Subcutaneous adipose tissue (tissue), 4 donors: ENCODE data around the gene CATSPER3. TPM values are rescaled to one million over a fixed set of nuclear protein-coding genes. Genes with fewer than 3 reads are reported as not detected.

Source experiments
- total RNA-seq, 4 donors: library from RNA; depleted of rRNA; stranded (reverse); fragments of >200 nt; gene quantifications; one replicate each; pipeline ENCODE4 v1.1.0, GENCODE V29; 2016
- TF ChIP-seq, protein P1 (sequence below): fragments of 450-650 bp; IDR thresholded peaks from one replicate; pipeline ENCODE4 v1.5.1; 2016; ENCODE audit warnings: low read depth, mild to moderate bottlenecking, control low read depth, antibody characterized with exemption, moderate library complexity

Gene CATSPER3
- total RNA-seq, 4 donors from 2014 or later: 0.34 to 0.98 TPM; not detected in 2

DNA sequence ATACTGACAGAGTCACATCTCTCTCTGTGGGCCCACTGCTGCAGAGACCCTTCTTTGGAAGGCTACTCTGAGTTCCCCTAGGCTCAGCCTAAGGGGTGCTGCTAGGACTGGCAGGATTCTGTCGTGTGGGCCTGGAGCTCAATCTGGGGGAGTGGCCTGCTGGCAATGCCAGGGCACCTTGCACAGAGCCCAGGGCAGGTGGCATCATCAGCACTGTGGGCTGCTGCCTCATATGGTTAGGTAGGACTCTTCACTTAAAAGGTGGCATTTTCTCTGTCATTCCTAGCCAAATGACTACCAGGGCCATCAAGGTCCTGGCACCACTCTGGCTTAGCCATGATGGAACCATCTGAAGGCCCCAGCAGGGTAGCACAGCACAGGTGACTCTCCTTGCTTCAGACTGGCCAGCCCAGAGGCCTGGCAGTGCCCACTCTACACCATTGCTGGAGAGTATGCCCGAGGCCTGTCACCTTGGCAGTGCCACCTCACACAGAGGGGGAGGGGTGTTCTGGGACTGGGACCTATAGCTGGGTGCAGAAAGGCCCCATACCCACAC, 44.4 kb downstream of the CATSPER3 start:
- TF ChIP-seq, protein P1, sequence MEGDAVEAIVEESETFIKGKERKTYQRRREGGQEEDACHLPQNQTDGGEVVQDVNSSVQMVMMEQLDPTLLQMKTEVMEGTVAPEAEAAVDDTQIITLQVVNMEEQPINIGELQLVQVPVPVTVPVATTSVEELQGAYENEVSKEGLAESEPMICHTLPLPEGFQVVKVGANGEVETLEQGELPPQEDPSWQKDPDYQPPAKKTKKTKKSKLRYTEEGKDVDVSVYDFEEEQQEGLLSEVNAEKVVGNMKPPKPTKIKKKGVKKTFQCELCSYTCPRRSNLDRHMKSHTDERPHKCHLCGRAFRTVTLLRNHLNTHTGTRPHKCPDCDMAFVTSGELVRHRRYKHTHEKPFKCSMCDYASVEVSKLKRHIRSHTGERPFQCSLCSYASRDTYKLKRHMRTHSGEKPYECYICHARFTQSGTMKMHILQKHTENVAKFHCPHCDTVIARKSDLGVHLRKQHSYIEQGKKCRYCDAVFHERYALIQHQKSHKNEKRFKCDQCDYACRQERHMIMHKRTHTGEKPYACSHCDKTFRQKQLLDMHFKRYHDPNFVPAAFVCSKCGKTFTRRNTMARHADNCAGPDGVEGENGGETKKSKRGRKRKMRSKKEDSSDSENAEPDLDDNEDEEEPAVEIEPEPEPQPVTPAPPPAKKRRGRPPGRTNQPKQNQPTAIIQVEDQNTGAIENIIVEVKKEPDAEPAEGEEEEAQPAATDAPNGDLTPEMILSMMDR: no peak

DNA sequence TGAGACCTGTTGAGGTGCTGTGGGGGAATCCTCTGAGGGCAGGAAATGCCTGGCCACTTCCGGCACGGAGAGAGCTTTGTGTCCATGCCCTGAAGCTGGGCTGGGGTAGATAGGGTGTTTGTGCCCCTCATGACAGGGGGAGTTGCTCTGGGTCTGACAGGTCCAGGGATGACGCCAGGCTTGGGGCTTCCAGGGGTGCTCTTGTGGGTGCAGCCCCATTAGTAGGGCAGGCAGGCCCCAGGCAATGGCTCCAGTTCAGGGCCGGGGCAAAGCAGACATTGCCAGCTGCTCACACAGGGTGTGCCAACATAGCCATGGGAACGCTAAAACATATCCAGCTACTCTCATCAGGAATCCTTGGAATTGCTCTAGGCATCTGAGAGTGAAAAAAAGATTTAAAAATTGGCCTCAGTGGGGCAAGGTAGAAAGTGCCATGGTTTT, 45.3 kb downstream of the CATSPER3 start:
- TF ChIP-seq, protein P1: no peak

DNA sequence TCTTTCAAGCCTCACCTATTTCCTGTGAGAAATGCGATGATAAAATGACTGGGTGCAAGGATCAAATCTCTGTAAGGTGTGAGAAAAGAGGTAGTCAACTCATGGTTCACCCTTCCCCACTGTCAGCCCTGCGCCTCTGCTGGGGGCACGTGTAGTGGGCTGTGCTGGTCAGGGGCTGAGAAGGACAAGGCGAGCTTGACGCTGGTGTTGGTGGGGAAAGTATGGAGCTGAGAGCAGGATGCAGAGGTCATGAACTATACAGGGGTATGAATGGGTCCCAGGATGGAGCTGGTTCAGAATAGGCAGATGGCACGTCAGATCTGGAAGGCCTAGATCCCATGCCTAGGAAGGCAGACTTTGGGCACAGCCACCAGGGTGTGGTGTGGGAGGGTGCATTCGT, 45.7 kb downstream of the CATSPER3 start:
- TF ChIP-seq, protein P1: no peak

DNA sequence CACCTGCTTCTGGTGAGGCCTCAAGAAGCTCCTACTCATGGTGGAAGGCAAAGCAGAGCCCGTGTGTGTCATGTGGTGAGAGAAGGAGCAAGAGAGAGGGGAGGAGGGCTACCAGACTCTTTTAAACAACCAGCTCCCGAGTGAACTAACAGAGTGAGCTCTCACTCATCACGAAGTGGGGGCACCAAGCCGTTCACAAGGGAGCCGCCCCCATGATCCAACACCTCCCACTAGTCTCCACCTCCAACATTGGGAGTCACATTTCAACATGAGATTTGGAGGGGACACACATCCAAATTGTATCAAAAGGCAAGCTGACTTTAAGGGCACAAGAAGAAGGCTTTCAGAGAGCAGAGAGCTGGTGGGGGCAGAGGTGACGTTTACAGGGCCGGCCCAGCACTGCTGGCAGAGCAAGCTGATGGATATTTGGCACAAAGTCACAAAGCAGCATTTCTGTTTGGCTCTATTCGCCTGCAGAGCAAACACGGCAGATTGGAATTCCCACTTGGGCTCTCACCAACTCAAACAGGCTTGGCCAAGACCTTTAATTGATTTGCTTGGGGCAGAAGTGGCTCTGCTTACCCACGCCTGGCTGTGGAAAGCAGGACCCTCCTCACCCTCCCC, 46.4 kb downstream of the CATSPER3 start:
- TF ChIP-seq, protein P1: no peak

DNA sequence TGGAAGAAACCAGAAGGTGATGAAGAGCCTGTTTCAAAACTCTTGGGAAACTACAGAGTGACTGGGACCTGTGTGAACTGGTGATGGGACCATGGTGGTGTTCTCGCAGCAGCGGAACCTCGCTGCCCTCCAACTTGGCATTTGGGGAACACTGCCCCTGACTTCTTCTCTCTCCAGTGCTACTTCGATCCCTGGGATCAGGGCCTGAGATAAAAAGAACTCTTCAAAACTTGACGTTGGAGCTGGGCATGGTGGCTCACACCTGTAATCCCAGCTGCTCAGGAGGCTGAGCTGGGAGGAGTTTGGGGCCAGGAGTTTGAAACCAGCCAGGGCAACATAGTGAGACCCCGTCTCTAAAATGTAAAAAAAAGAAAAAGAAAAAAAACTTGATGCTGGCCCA, 48.2 kb downstream of the CATSPER3 start:
- TF ChIP-seq, protein P1: no peak

DNA sequence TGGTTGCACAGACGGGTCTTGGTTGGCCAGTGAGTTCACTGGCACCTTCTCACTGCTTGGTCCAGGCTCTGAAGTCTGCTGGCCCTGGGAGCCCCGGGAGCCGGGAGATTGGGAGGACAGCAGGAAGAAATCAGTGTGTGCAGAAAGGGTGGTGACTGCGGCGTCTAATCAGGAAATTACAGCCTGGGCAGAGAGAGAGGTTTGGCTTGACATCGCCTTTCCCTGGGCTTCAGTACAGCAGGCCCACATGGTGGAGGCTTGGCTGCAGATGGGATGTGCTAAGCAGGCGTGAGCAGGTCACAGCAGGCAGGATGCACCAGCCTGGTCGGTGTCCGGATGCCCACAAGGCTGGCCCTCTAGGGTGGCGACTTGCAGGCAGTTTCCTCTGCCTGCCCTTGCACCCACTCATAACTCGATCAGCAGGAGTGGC, 49.2 kb downstream of the CATSPER3 start:
- TF ChIP-seq, protein P1: no peak

DNA sequence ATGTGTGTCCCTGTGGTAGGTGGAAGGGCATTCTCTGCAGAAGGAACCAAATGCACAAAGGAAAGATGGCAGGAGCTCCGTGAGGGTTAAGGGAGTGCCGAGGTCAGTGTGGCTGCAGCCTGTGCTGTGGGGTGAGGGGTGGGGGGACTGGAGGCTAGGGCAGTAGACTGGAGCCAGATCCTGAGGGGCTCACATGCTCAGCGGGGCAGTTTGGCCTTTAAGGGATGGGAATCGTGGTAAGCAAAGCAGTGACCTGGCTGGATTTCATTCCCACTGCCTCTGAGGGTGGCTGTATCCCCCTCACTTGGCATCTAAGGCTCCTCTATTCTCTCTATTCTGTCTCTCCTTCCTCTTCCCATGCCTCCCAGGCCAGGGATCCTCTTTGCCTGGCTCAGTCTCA, 50.8 kb downstream of the CATSPER3 start:
- TF ChIP-seq, protein P1: no peak
